HL-60 (cell line): Measurements from ENCODE around the gene CD81.

Source experiments
- DNase-seq, 2 experiments: peaks; one replicate each; pipeline ENCODE4 v3.0.0-alpha.2; 2010 to 2020; ENCODE audit warnings: low read depth in 1 of 2, low spot score in 1 of 2
- H3K27ac ChIP-seq: fragments of 250-450 bp; sonication (Bioruptor Pico); replicated peaks from 2 replicates; pipeline ENCODE4 v1.5.1; 2020; ENCODE audit warnings: mild to moderate bottlenecking, moderate library complexity
- H3K27me3 ChIP-seq: fragments of 250-450 bp; sonication (Bioruptor Pico); 2 replicates; pipeline ENCODE4 v1.5.1; 2021; ENCODE audit warnings: mild to moderate bottlenecking, moderate library complexity; ENCODE audit not compliant: insufficient read depth, poor library complexity, severe bottlenecking
- H3K4me3 ChIP-seq: replicated peaks from 2 replicates; pipeline ENCODE4 v1.5.1; 2011; ENCODE audit warnings: mild to moderate bottlenecking, control low read depth, low read length; ENCODE audit not compliant: insufficient read depth
- GABPA ChIP-seq: IDR thresholded peaks from 2 replicates; pipeline ENCODE4 v1.6.1; 2012; ENCODE audit warnings: low read depth
- POLR2AphosphoS5 ChIP-seq: IDR thresholded peaks from 2 replicates; pipeline ENCODE4 v1.6.1; 2012; ENCODE audit warnings: low read depth
- SPI1 ChIP-seq: IDR thresholded peaks from 2 replicates; pipeline ENCODE4 v1.6.1; 2012; ENCODE audit warnings: low read depth, mild to moderate bottlenecking, borderline replicate concordance
- TF ChIP-seq, protein P1 (sequence below): IDR thresholded peaks from 2 replicates; pipeline ENCODE4 v1.6.1; 2012; ENCODE audit warnings: low read depth; ENCODE audit not compliant: insufficient replicate concordance
- TF ChIP-seq, protein P2 (sequence below): IDR thresholded peaks from one replicate; pipeline ENCODE4 v1.5.1; 2011; ENCODE audit warnings: low read length, control low read depth, inconsistent platforms; ENCODE audit not compliant: insufficient read depth

CD81 gene

DNA sequence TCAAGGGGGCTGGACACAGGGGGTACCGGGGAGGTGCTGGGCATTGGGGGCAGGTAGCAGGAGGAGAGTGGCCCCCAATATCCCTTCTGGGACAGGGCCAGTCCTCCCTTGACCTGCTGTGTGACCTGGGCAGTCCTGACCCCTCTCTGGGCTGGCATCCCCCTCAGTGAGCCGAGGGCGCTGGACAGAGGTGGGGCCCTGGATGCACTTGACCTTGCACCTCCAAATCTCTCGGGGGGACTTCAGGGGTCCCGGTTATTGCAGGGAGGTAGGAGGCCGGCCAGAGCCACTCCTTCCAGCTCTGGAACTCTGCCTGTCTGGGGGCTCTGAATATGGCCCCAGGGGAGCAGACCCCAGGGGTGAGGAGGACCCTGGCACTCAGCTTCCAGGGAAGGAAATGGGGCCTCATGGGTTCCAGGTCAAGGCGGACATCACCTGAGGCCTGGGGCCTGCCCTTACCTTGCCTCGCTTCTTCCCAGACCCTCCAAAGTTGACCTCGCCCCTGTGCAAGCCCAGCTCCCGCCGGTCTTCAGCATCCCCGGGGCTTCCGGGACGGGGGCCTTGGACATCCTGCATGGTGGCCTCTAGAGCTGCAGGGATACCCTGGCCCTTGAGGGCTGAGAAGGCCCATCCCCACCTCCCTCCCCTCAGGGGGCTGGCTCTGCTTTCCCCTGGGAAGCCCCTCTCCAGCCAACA, 45.5 kb downstream of the CD81 start:
- no peaks in the 10 kb centered on the region for H3K27me3 ChIP-seq
- H3K27ac ChIP-seq, result no peak overlapping the region
- TF ChIP-seq SPI1 (no peak), POLR2AphosphoS5 (no peak), GABPA (no peak)
- TF ChIP-seq, protein P1, sequence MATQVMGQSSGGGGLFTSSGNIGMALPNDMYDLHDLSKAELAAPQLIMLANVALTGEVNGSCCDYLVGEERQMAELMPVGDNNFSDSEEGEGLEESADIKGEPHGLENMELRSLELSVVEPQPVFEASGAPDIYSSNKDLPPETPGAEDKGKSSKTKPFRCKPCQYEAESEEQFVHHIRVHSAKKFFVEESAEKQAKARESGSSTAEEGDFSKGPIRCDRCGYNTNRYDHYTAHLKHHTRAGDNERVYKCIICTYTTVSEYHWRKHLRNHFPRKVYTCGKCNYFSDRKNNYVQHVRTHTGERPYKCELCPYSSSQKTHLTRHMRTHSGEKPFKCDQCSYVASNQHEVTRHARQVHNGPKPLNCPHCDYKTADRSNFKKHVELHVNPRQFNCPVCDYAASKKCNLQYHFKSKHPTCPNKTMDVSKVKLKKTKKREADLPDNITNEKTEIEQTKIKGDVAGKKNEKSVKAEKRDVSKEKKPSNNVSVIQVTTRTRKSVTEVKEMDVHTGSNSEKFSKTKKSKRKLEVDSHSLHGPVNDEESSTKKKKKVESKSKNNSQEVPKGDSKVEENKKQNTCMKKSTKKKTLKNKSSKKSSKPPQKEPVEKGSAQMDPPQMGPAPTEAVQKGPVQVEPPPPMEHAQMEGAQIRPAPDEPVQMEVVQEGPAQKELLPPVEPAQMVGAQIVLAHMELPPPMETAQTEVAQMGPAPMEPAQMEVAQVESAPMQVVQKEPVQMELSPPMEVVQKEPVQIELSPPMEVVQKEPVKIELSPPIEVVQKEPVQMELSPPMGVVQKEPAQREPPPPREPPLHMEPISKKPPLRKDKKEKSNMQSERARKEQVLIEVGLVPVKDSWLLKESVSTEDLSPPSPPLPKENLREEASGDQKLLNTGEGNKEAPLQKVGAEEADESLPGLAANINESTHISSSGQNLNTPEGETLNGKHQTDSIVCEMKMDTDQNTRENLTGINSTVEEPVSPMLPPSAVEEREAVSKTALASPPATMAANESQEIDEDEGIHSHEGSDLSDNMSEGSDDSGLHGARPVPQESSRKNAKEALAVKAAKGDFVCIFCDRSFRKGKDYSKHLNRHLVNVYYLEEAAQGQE, result no peak
- TF ChIP-seq, protein P2, sequence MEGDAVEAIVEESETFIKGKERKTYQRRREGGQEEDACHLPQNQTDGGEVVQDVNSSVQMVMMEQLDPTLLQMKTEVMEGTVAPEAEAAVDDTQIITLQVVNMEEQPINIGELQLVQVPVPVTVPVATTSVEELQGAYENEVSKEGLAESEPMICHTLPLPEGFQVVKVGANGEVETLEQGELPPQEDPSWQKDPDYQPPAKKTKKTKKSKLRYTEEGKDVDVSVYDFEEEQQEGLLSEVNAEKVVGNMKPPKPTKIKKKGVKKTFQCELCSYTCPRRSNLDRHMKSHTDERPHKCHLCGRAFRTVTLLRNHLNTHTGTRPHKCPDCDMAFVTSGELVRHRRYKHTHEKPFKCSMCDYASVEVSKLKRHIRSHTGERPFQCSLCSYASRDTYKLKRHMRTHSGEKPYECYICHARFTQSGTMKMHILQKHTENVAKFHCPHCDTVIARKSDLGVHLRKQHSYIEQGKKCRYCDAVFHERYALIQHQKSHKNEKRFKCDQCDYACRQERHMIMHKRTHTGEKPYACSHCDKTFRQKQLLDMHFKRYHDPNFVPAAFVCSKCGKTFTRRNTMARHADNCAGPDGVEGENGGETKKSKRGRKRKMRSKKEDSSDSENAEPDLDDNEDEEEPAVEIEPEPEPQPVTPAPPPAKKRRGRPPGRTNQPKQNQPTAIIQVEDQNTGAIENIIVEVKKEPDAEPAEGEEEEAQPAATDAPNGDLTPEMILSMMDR, result no peak
- no peak overlapping the region for H3K4me3 ChIP-seq
- no peak for DNase-seq

DNA sequence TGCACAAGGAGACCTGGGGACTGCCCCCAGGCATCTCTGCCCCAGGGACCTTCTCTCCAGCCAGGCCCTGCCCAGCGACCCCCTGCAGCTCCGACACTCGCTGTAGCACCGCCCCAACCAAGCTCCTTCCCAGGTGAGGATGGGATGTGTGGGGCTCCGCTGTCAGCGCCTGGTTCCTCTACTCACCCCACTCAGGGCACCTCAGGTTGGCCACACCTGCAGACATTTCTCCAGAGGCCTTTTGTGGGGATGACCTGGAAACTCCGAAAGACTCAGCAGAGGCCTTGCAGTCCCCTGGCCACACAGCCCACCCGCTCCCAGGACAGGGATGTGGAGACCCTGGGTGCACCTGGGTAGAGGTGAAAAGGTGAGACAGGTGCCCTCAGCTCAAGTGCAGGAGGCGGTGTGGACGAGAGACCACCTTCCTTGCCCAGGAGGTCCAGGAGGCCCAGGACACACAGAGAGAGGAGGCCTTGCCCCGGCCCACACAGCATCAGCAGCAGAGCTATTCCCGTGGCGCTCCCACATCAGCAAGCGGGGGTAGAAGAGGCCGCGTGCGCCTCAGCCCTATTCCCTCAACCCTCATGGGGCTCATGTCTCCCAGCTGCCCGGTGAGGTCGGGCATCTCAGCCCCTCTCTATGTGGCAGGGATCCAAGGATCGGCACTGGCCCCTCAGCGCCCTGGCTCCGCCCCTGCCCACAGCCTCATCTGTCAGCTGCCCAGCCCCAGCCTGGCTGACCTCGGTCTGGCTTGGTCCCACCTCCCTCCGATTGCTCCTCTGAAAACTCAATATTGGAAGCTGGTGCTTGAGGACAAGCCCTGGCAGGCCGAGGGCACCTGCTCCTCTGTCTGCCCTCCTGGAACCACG, 46.3 kb downstream of the CD81 start:
- H3K27ac ChIP-seq, result no peak overlapping the region
- no peaks in the 10 kb centered on the region for H3K27me3 ChIP-seq
- H3K4me3 ChIP-seq, result no peak overlapping the region
- DNase-seq, result no peak
- TF ChIP-seq POLR2AphosphoS5 (no peak), SPI1 (no peak), GABPA (no peak)
- TF ChIP-seq, protein P1, result no peak
- TF ChIP-seq, protein P2, result no peak

DNA sequence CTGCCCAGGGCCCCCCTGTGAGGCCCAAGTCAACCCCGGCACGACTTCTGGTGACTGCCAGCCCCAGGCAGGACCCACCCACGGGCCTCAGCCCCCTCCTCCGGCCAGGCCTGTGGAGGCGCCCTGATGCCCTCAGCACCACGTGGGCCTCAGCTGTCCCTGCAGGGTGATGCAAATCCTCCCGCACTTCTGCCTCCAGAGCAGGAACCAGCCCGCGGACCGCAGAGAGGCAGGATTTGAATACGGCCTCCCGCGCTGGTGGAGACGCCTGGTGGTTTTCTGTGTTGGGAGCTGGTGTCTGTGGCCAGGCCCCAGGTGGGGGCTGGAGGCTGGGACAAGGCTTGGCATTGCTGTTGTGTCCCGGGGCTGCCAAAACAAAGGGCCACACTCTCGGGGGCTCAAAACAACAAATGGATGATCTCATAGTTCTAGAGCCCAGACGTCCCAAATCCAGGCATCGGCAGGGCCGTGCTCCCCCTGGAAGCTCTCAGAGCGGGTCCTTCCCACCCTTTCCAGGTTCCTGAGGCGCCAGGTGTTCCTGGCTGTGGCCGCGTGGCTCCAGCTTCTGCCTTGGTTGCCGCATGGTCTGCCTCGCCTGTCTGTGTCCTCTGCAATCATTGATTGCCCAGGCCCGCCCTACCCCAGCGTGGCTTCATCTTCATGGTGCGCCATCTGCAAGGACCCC, 47.8 kb downstream of the CD81 start:
- H3K4me3 ChIP-seq, result no peak overlapping the region
- H3K27ac ChIP-seq, result no peak overlapping the region
- DNase-seq, result peak; percentile 52 to 59
- H3K27me3 ChIP-seq, result no peaks in the 10 kb centered on the region
- TF ChIP-seq, protein P1, result no peak
- no peak for TF ChIP-seq SPI1
- TF ChIP-seq GABPA, result no peak
- TF ChIP-seq, protein P2, result no peak
- TF ChIP-seq POLR2AphosphoS5, result no peak
